K562 (cell line): ENCODE measurements around the gene SESN2. TPM values are rescaled to one million over a fixed set of nuclear protein-coding genes. Genes with fewer than 3 reads are reported as not detected.

Experiments
- BCL6 ChIP-seq: fragments of 250-450 bp; sonication (Bioruptor Pico); IDR thresholded peaks from 2 replicates; pipeline ENCODE4 v1.4.0; 2020
- CXXC5 ChIP-seq: fragments of 250-450 bp; sonication (Bioruptor Pico); IDR thresholded peaks from 2 replicates; pipeline ENCODE4 v1.8.0; 2022; ENCODE audit warnings: inconsistent platforms, mild to moderate bottlenecking, moderate library complexity
- DDX20 ChIP-seq: fragments of 450-650 bp; IDR thresholded peaks from 2 replicates; pipeline ENCODE4 v1.6.1; 2016; ENCODE audit warnings: missing genetic modification characterization, low read depth, mild to moderate bottlenecking, missing compliant biosample characterization, moderate library complexity
- DMBX1 ChIP-seq: fragments of 250-450 bp; sonication (Bioruptor Pico); IDR thresholded peaks from 2 replicates; pipeline ENCODE4 v1.8.0; 2022; ENCODE audit warnings: inconsistent platforms, mild to moderate bottlenecking, moderate library complexity, borderline replicate concordance
- KLF16 ChIP-seq: IDR thresholded peaks from 2 replicates; pipeline ENCODE4 v1.6.1; 2016; ENCODE audit warnings: antibody characterized with exemption
- MGA ChIP-seq: fragments of 450-650 bp; IDR thresholded peaks from 2 replicates; pipeline ENCODE4 v1.6.1; 2016; ENCODE audit warnings: mild to moderate bottlenecking, moderate library complexity
- TRIM25 ChIP-seq: fragments of 450-650 bp; IDR thresholded peaks from 2 replicates; pipeline ENCODE4 v1.7.0; 2016; ENCODE audit warnings: borderline replicate concordance
- XRCC3 ChIP-seq: fragments of 450-650 bp; IDR thresholded peaks from 2 replicates; pipeline ENCODE4 v1.6.1; 2017; ENCODE audit warnings: mild to moderate bottlenecking, moderate library complexity
- ZNF165 ChIP-seq: fragments of 250-450 bp; sonication (Bioruptor Pico); IDR thresholded peaks from 2 replicates; pipeline ENCODE4 v1.4.0; 2020; ENCODE audit warnings: borderline replicate concordance
- ZNF24 ChIP-seq: fragments of 450-650 bp; IDR thresholded peaks from 2 replicates; pipeline ENCODE4 v1.6.1; 2016
- polyA plus RNA-seq, 8 experiments: library from polyadenylated mRNA; depleted of rRNA in 4 of 8; stranded (reverse) in 5 of 8; unstranded in 3 of 8; fragments of >200 nt; fragmentation: Nextera tagmentation in 2 of 8; fragmentation: Illumina TruSeq in 1 of 8; extraction: Ambion mirVana in 2 of 8; extraction: Trizol in 1 of 8; gene quantifications; 2 replicates each; pipeline versions ENCODE4 v1.2.1 to v1.2.3, GENCODE V29; 2011 to 2014; ENCODE audit warnings: inconsistent platforms in 1 of 8, missing spikeins in 1 of 8
- total RNA-seq, 7 experiments: library from RNA; depleted of rRNA in 6 of 7; stranded (reverse); fragments of >200 nt in 6 of 7; fragmentation: Illumina TruSeq in 2 of 7; extraction: Trizol in 2 of 7; gene quantifications; 2 replicates each; pipeline versions ENCODE4 v1.2.1 to v1.2.3, GENCODE V29; 2011 to 2021; ENCODE audit warnings: low replicate concordance in 1 of 7

Gene SESN2
- total and polyA plus RNA-seq, 9 of the 15 experiments (the other 6 are each of a cell fraction or from before 2014, with no cell fraction given), result 3.7 to 71.3 (median 16.8) TPM

GRCh38 chr1:28235755-28236655, 23.3 kb upstream of the SESN2 start, which contains the start of gene ATP5IF1 (continued):
- TF ChIP-seq MGA, result 0 out of 2 replicates have a peak, but pooled peaks have one; percentile 18
- TF ChIP-seq XRCC3, result no peak
- peak; percentile 54; the same call in 1 of the 2 replicates for TF ChIP-seq ZNF24
- TF ChIP-seq ZNF165, result no peak
- TF ChIP-seq DMBX1 (CRISPR knock-in tag), result no peak
- no peak for TF ChIP-seq KLF16
- TF ChIP-seq BCL6, result no peak
- no peak for TF ChIP-seq TRIM25
- TF ChIP-seq DDX20 (tag), result no peak
- peak; percentile 77 for TF ChIP-seq CXXC5 (CRISPR knock-in tag)
